OCI-LY1 (cell line): ENCODE measurements around the gene KRT12.

ENCODE experiments used
- H2AFZ ChIP-seq: fragments of 200-600 bp; sonication (generic), shearing (Covaris generic); 2 replicates; pipeline ENCODE4 v1.6.0; 2014; ENCODE audit warnings: antibody characterized with exemption, mild to moderate bottlenecking, low read length
- H3F3A ChIP-seq: fragments of 200-600 bp; sonication (generic), shearing (Covaris generic); 2 replicates; pipeline ENCODE4 v1.6.0; 2014; ENCODE audit warnings: mild to moderate bottlenecking, antibody characterized with exemption, low read length, moderate library complexity; ENCODE audit not compliant: insufficient read depth
- H3K27ac ChIP-seq: fragments of 200-600 bp; sonication (generic); 2 replicates; pipeline ENCODE4 v1.5.1; 2014; ENCODE audit warnings: low read length, mixed run types, mild to moderate bottlenecking, low read depth; ENCODE audit not compliant: poor library complexity, severe bottlenecking
- H3K27me3 ChIP-seq: fragments of 200-600 bp; sonication (generic); 2 replicates; pipeline ENCODE4 v1.6.0; 2014; ENCODE audit warnings: antibody characterized with exemption, mild to moderate bottlenecking, low read length, moderate library complexity; ENCODE audit not compliant: insufficient read depth
- H3K36me3 ChIP-seq: fragments of 200-600 bp; sonication (generic); 2 replicates; pipeline ENCODE4 v1.6.1; 2014; ENCODE audit warnings: mild to moderate bottlenecking, antibody characterized with exemption, low read length, moderate library complexity, mixed read lengths; ENCODE audit not compliant: insufficient read depth
- H3K4me1 ChIP-seq: fragments of 200-600 bp; sonication (generic); 2 replicates; pipeline ENCODE4 v1.5.1; 2014; ENCODE audit warnings: mild to moderate bottlenecking, low read length, moderate library complexity; ENCODE audit not compliant: insufficient read depth, severe bottlenecking
- H3K4me2 ChIP-seq: fragments of 200-600 bp; sonication (generic), shearing (Covaris generic); 2 replicates; pipeline ENCODE4 v1.6.1; 2014; ENCODE audit warnings: low read length
- H3K4me3 ChIP-seq: fragments of 200-600 bp; sonication (generic); 2 replicates; pipeline ENCODE4 v1.5.1; 2014; ENCODE audit warnings: low read length, low read depth, mild to moderate bottlenecking, mixed read lengths; ENCODE audit not compliant: poor library complexity, severe bottlenecking
- H3K79me2 ChIP-seq: fragments of 200-600 bp; shearing (Covaris generic); 2 replicates; pipeline ENCODE4 v1.6.1; 2016; ENCODE audit warnings: mixed run types, low read length, mixed read lengths; ENCODE audit not compliant: insufficient read depth
- H3K9ac ChIP-seq: fragments of 200-600 bp; sonication (generic), shearing (Covaris generic); 2 replicates; pipeline ENCODE4 v1.6.1; 2014; ENCODE audit warnings: mild to moderate bottlenecking, low read length, mixed read lengths
- H3K9me2 ChIP-seq: fragments of 200-600 bp; sonication (generic), shearing (Covaris generic); 2 replicates; pipeline ENCODE4 v1.6.1; 2014; ENCODE audit warnings: low read depth, mild to moderate bottlenecking, low read length, mixed read lengths
- H3K9me3 ChIP-seq: fragments of 200-600 bp; shearing (Covaris generic); 2 replicates; pipeline ENCODE4 v1.6.1; 2014; ENCODE audit warnings: low read length, mixed read lengths
- H4K20me1 ChIP-seq: fragments of 200-600 bp; sonication (generic), shearing (Covaris generic); 2 replicates; pipeline ENCODE4 v1.6.0; 2016; ENCODE audit warnings: mild to moderate bottlenecking, low read length; ENCODE audit not compliant: insufficient read depth
- CTCF ChIP-seq: fragments of 200-600 bp; sonication (generic), shearing (Covaris generic); IDR thresholded peaks from 2 replicates; pipeline ENCODE4 v1.5.1; 2017; ENCODE audit warnings: mild to moderate bottlenecking, antibody characterized with exemption, low read length, moderate library complexity, mixed read lengths
- EZH2 ChIP-seq: fragments of 200-600 bp; sonication (generic), shearing (Covaris generic); IDR thresholded peaks from 2 replicates; pipeline ENCODE4 v1.8.0; 2017; ENCODE audit warnings: borderline replicate concordance, mixed run types, mild to moderate bottlenecking, antibody characterized with exemption, low read length, moderate library complexity, mixed read lengths

The KRT12 gene

GRCh38 chr17:40873255-40873654, 6.2 kb upstream of the KRT12 start:
- no peaks in the 10 kb centered on the region for H3K36me3 ChIP-seq
- no peak overlapping the region for H3K4me2 ChIP-seq
- H4K20me1 ChIP-seq = no peaks in the 10 kb centered on the region
- H3K4me3 ChIP-seq = no peak overlapping the region
- no peak for TF ChIP-seq CTCF
- TF ChIP-seq EZH2 = no peak
- no peak overlapping the region for H2AFZ ChIP-seq
- H3K27ac ChIP-seq = no peak overlapping the region
- H3K27me3 ChIP-seq = no peaks in the 10 kb centered on the region
- no peaks in the 10 kb centered on the region for H3F3A ChIP-seq
- H3K9me2 ChIP-seq = no peaks in the 10 kb centered on the region
- no peak overlapping the region for H3K9ac ChIP-seq
- no peaks in the 10 kb centered on the region for H3K79me2 ChIP-seq
- no peaks in the 10 kb centered on the region for H3K4me1 ChIP-seq
- no peaks in the 10 kb centered on the region for H3K9me3 ChIP-seq

- Histone ChIP-seq H3K79me2 (no peaks in the 10 kb centered on the region), H3K9ac (no peak overlapping the region), H3K4me2 (no peak overlapping the region), H3F3A (no peaks in the 10 kb centered on the region), H3K4me3 (no peak overlapping the region), H3K27ac (no peak overlapping the region), H3K9me2 (no peaks in the 10 kb centered on the region), H3K27me3 (no peaks in the 10 kb centered on the region), H3K4me1 (no peaks in the 10 kb centered on the region), H3K9me3 (no peaks in the 10 kb centered on the region), H3K36me3 (no peaks in the 10 kb centered on the region), H4K20me1 (no peaks in the 10 kb centered on the region), H2AFZ (no peak overlapping the region)
- TF ChIP-seq EZH2 (no peak), CTCF (no peak)
Measured at GRCh38 chr17:40872416-40872815, 5.4 kb upstream of the KRT12 start.

GRCh38 chr17:40871316-40871715, 4.3 kb upstream of the KRT12 start:
- Histone ChIP-seq H3K9me3 (no peaks in the 10 kb centered on the region), H4K20me1 (no peaks in the 10 kb centered on the region), H3K4me1 (no peaks in the 10 kb centered on the region), H3K9ac (no peak overlapping the region), H2AFZ (no peak overlapping the region), H3K27ac (no peak overlapping the region), H3K36me3 (no peaks in the 10 kb centered on the region), H3K79me2 (no peaks in the 10 kb centered on the region), H3K9me2 (no peaks in the 10 kb centered on the region), H3K4me2 (no peak overlapping the region), H3K27me3 (no peaks in the 10 kb centered on the region), H3F3A (no peaks in the 10 kb centered on the region), H3K4me3 (no peak overlapping the region)
- TF ChIP-seq EZH2 = no peak
- TF ChIP-seq CTCF = no peak
